GM19238 (cell line): ENCODE data around the gene MAGI3.
"Not testable (repeated sequence)": the region's sequence is repeated elsewhere in the genome, so short reads cannot be mapped to it uniquely, and the experiment has no call there.

ENCODE experiments used
- DNase-seq: peaks from one replicate; pipeline ENCODE4 v3.0.0; 2011; ENCODE audit warnings: low spot score; ENCODE audit not compliant: insufficient read length

The MAGI3 gene

DNA sequence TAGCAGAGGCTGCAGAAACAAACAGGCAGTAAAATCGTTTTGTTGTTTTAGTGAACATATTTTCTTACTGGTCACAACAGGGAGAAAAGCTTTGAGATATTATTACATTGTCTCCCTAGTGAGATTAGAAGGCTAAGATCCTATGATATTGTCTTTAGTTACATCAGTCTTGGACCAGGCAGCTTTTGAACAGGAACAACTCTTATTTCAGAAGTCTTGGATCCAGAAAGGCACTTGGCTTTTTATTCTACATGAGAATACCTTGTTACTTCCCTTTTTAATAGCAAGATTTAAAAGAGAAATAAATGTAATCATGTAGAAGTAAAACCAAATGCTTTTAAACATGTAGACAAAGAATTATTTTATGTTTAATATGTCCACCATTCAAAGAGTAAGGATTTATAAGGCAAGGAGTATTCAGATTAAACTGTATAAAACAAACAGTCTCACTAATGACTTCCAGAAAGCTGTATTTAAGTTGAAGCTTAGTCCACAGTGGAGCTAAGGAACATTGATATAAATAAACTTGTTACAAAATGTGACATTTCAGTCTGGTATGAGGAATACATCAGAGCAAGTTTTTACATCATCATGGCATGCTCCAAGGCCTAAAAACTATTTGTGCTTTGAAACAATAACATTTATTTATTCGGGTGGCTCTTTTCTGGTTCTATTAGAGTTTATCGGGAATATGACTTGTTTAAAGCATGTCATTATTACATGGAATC, 296.7 kb downstream of the MAGI3 start:
- no peak for DNase-seq

GRCh38 chr1:113691184-113691583, 300.9 kb downstream of the MAGI3 start:
- DNase-seq = no peak

DNA sequence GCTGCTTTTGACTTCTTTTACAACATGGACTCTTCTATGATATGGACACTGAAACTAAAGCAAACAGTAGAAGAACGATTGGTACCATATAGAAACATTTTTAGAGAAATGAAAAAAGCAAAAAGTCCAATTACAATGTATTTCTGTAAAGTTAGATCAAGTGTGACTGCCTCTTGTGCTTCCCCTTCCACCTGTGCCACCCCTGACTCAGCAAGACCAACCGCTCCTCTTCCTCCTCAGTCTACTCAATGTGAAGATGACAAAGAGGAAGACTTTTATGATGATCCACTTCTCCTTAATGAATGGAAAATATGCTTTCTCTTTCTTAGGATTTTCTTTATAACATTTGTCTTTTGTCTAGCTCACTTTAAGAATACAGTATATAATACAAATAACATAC, 302.0 kb downstream of the MAGI3 start:
- DNase-seq = no peak

- DNase-seq = no peak
Observed at GRCh38 chr1:113692824-113693431, 302.6 kb downstream of the MAGI3 start.

- no peak for DNase-seq
Observed at GRCh38 chr1:113694910-113695309, 304.6 kb downstream of the MAGI3 start.

GRCh38 chr1:113701429-113701828, 311.1 kb downstream of the MAGI3 start:
- no peak for DNase-seq

GRCh38 chr1:113714606-113715269, 324.4 kb downstream of the MAGI3 start:
- DNase-seq = no peak

GRCh38 chr1:113717506-113717905, 327.2 kb downstream of the MAGI3 start:
- not testable (repeated sequence) for DNase-seq

GRCh38 chr1:113718621-113719020, 328.3 kb downstream of the MAGI3 start:
- DNase-seq = not testable (repeated sequence)

DNA sequence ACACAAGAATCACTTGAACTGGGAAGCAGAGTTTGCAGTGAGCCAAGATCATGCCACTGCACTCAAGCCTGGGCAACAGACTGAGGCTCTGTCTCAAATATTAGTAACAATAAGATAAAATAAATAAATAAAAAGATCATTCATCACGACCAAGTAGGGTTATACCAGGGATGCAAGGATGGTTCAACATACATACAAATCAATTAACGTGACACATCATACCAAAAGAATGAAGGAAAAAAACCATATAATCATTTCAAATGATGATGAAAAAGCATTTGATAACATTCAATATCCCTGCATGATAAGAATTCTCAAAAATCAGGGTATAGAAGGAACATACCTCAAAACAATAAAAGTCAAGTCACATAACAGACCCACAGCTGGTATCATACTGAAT, 330.7 kb downstream of the MAGI3 start:
- DNase-seq = no peak

DNA sequence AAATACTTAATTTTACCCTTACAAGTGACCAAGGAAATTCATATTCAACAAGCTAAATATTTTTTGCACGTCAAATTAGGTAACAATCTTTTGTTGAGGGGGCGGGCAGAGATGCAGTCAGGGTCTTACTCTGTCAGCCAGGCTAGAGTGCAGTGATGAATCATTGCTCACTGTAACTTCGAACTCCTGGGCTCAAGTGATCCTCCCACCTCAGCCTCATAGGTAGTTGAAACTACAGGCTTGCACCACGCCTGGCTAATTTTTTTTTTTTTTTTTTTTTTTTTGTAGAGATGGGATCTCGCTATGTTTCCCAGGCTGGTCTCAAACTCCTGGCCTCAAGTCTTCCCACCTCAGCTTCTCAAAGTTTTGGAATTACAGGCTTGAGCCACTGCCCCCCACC, 342.5 kb downstream of the MAGI3 start:
- DNase-seq = no peak

DNA sequence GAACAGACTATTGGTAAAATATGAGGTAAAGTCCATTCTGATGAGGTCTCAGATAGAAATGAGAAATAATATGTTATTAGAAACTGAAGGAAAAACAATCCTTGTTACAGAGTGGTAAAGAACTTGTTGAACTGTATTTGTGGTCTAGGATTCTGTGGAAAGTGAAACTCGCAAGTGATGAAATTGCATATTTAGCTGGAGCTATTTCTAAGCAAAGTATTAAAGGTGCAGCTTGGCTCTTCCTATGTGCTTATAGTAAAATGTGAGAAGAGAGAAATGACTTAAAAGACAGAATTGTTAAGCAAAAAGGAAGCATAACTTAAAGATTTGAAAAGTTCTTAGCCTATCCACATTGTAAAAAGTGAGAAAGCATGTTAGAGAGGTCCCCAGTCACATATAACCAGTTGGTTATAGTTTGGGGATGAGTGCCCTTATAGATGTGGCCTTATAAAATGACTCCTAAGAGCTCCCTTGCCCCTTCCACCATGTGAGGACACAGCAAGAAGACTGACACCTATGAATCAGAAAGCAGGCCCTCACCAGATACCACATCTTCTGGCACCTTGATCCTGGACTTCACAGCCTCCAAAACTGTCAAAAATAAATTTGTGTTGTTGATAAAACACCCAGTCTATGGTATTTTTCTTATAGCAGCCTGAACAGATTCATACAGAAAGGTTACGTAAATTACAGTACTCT, 344.2 kb downstream of the MAGI3 start:
- DNase-seq = no peak
